ENCODE data around the gene COX10.

- TF ChIP-seq EZH2 (IDR thresholded peaks at IDR 0.05) (no peak), POLR2AphosphoS5 (IDR thresholded peaks at IDR 0.05; ENCODE audit: borderline replicate concordance, low read depth, low read length) (no peak)
Observed at GRCh38 chr17:14200354-14200753, 131.1 kb downstream of the COX10 start.

Data from SK-N-MC (cell line).